Esophagus (tissue), 2 donors: ENCODE measurements around the gene CDK14. TPM values are rescaled to one million over a fixed set of nuclear protein-coding genes. Genes with fewer than 3 reads are reported as not detected.

Experiments
- H3K27ac ChIP-seq, 2 donors: one replicate each; pipeline ENCODE4 v1.5.1; 2013; ENCODE audit warnings: low read depth in 2 of 2, mild to moderate bottlenecking in 2 of 2, inconsistent platforms in 1 of 2, low read length in 1 of 2, moderate library complexity in 1 of 2
- H3K27me3 ChIP-seq, 2 donors: one replicate each; pipeline ENCODE4 v1.6.1; 2013; ENCODE audit warnings: low read length in 2 of 2, control low read depth in 1 of 2, mild to moderate bottlenecking in 1 of 2; ENCODE audit not compliant: insufficient read depth in 2 of 2, control insufficient read depth in 1 of 2
- H3K36me3 ChIP-seq, 2 donors: one replicate each; pipeline ENCODE4 v1.6.1; 2013; ENCODE audit warnings: low read length in 1 of 2; ENCODE audit not compliant: control insufficient read depth in 2 of 2, insufficient read depth in 2 of 2
- H3K4me1 ChIP-seq, 2 donors: one replicate each; pipeline ENCODE4 v1.6.1; 2013; ENCODE audit warnings: low read length in 1 of 2; ENCODE audit not compliant: control insufficient read depth in 2 of 2, insufficient read depth in 2 of 2
- H3K4me3 ChIP-seq, 2 donors: one replicate each; pipeline ENCODE4 v1.5.1; 2013; ENCODE audit warnings: low read length in 2 of 2, mild to moderate bottlenecking in 2 of 2, low read depth in 1 of 2, moderate library complexity in 1 of 2
- H3K9me3 ChIP-seq, 2 donors: one replicate each; pipeline ENCODE4 v1.6.1; 2013; ENCODE audit warnings: mild to moderate bottlenecking in 2 of 2, low read depth in 1 of 2, low read length in 1 of 2, moderate library complexity in 1 of 2; ENCODE audit not compliant: control insufficient read depth in 2 of 2, insufficient read depth in 1 of 2
- WGBS, 2 donors: extraction: QIAGEN DNeasy Blood & Tissue Kit; methylation state at CpG; one replicate each; pipeline ENCODE4 v1.1.7; 2013; 5-methylcytosine and 5-hydroxymethylcytosine counted together
- polyA plus RNA-seq, 2 donors: library from polyadenylated mRNA; stranded (reverse); fragments of 200-250 nt; gene quantifications; one replicate each; pipeline ENCODE4 v1.2.3, GENCODE V29; 2013
- donor health status: healthy with polysubstance abuse.
- donor health status: Bipolar disorder and iron deficiency.

CDK14 gene
- polyA plus RNA-seq, 2 donors = 0.51 to 0.59 TPM

DNA sequence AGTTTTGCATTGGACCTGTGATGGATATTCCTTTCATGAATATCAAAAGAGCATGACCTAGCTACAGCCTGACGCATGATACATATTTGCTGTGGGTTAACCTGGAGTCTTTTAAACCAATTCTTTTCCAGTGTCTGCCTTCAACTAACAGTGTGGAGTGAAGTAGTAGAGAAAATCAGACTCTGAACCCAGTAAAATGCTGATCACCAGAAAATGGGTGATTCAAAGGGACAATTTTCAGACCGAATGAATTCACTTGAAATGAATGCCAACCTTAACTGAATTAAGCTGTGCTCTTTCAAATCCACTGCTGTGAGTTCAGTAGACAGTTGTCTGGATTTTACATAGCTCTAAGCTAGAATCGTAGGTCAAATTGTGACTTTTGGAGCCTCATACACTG, 123.0 kb downstream of the CDK14 start:
- 73 to 89% methylated on average over 3 of the region's 3 CpGs for WGBS, 2 donors
- no peaks in the 10 kb centered on the region for H3K36me3 ChIP-seq
- H3K4me3 ChIP-seq = no peak overlapping the region
- no peak overlapping the region for H3K27ac ChIP-seq
- no peaks in the 10 kb centered on the region for H3K9me3 ChIP-seq
- no peaks in the 10 kb centered on the region for H3K27me3 ChIP-seq
- H3K4me1 ChIP-seq = peaks cover 0 to 2% of the 10 kb centered on the region in 2 donors

DNA sequence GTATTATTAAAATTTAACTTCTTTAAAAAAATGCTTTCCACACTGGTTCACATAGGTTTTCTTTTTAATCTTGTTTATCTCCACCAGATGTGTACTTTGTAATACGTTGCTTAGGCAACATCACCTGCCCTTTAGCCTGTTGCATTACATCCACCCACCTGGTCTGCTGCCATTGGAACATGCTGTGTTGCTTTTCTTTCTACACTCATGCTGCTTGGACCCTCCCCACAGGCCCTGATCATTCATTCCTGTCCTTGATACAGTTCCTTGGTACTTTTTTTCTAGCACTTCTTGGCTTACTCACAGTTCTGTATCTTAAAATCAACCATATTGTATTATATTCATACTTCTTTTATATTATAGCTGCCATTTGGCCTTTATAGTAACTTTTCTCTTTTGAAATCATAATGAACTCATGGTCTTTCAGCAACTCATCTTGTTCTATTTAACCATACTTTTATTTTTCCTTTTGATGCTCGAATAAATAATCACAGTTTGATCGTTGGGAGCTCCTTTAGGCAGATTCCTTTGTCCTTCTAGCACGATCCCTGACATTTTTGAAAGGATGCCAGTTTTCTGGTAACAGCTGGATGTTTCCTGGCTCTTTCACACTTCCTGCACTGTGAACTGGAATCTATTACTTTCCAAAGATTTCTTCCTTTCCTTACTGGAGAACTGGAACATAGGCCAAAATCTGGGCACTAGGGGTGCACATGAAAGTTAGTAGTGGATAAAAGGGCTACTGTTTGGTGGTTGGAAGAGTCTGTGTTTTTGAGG, 125.1 kb downstream of the CDK14 start:
- H3K36me3 ChIP-seq = no peaks in the 10 kb centered on the region
- H3K27me3 ChIP-seq = no peaks in the 10 kb centered on the region
- H3K4me1 ChIP-seq = peaks cover 0 to 2% of the 10 kb centered on the region in 2 donors
- WGBS, 2 donors = 21 to 33% methylated on average over 4 of the region's 4 CpGs
- no peaks in the 10 kb centered on the region for H3K9me3 ChIP-seq
- no peak overlapping the region for H3K4me3 ChIP-seq
- H3K27ac ChIP-seq = no peak overlapping the region

- no peak overlapping the region for H3K4me3 ChIP-seq
- H3K36me3 ChIP-seq = no peaks in the 10 kb centered on the region
- H3K9me3 ChIP-seq = no peaks in the 10 kb centered on the region
- WGBS, 2 donors = 88 to 89% methylated on average over 7 of the region's 7 CpGs
- H3K27ac ChIP-seq = no peak overlapping the region
- no peaks in the 10 kb centered on the region for H3K27me3 ChIP-seq
- H3K4me1 ChIP-seq = peaks cover 0 to 2% of the 10 kb centered on the region in 2 donors
These were observed 125.8 kb downstream of the CDK14 start for GRCh38 chr7:90721869-90722431.

DNA sequence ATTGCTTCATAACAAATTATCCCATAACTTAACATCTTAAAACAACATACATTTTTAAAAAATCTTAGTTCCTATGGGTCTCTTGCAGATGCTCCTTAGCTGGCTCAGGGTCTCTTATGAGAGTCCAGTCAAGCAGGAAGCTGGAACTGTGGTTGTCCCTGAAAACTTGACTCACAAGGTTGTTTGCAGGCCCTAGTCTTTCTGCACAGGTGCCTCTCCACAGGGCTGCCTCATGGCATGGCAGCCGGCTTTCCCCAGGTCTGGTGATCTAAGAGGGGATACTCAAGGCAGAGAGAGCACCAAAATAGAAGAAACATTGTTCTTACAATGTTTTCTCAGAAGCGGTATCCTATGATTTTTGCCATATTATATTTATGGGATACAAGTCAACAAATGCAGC, 127.1 kb downstream of the CDK14 start:
- H3K27ac ChIP-seq = no peak overlapping the region
- H3K4me1 ChIP-seq = peaks cover 0 to 2% of the 10 kb centered on the region in 2 donors
- H3K36me3 ChIP-seq = no peaks in the 10 kb centered on the region
- no peak overlapping the region for H3K4me3 ChIP-seq
- WGBS, 2 donors = 89 to 93% methylated on average over 2 of the region's 2 CpGs
- no peaks in the 10 kb centered on the region for H3K9me3 ChIP-seq
- no peaks in the 10 kb centered on the region for H3K27me3 ChIP-seq

DNA sequence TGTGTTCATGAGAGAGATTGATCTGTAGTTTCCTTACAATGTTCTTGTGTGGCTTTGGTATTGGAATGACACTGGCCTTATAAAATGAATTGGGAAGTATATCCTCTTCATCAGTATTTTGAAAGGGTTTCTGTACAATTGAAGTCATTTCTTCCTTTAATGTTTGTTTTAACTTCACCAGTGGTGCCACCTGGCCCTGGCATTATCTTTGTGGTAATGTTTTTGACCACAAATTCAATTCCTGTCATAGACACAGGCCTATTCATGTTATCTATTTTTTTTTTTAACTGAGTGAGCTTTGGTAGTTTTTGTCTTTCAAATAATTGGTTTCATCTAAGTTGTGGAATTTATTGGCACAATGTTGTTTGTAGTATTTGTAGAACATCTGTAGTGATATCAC, 127.7 kb downstream of the CDK14 start:
- peaks cover 0 to 2% of the 10 kb centered on the region in 2 donors for H3K4me1 ChIP-seq
- H3K27ac ChIP-seq = no peak overlapping the region
- H3K27me3 ChIP-seq = no peaks in the 10 kb centered on the region
- H3K9me3 ChIP-seq = no peaks in the 10 kb centered on the region
- H3K4me3 ChIP-seq = no peak overlapping the region
- H3K36me3 ChIP-seq = no peaks in the 10 kb centered on the region

- WGBS, 2 donors = 50 to 51% methylated on average over 2 of the region's 2 CpGs
- no peak overlapping the region for H3K27ac ChIP-seq
- H3K36me3 ChIP-seq = no peaks in the 10 kb centered on the region
These were observed 130.0 kb downstream of the CDK14 start for GRCh38 chr7:90726120-90726519.

DNA sequence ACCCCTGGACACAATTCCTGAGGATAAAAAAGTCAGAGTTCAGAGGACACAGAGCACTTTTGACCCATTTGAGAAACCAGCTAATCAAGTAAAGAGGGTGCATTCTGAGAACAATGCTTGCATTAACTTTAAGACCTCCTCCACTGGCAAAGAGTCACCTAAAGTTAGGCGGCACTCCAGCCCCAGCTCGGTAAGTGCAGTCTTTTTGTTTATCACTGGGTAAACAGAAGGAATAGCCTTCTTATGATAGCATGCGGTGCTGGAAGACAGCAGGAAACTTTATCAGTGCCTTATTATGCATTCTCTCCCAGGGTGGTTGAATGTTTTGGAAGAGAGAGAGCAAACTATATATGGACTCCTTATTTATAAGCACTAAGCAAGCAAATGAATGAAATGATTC, 130.5 kb downstream of the CDK14 start:
- H3K27me3 ChIP-seq = no peaks in the 10 kb centered on the region
- H3K36me3 ChIP-seq = no peaks in the 10 kb centered on the region
- H3K9me3 ChIP-seq = no peaks in the 10 kb centered on the region
- H3K4me1 ChIP-seq = peaks cover 0 to 2% of the 10 kb centered on the region in 2 donors
- H3K27ac ChIP-seq = peak overlapping the region in 1 of 2 donors; percentile 41
- no peak overlapping the region for H3K4me3 ChIP-seq
- WGBS, 2 donors = 19 to 20% methylated on average over 3 of the region's 3 CpGs

More at GRCh38 chr7:90726120-90726519, 130.0 kb downstream of the CDK14 start:
- Histone ChIP-seq H3K4me3 (no peak overlapping the region), H3K4me1 (peaks cover 0 to 2% of the 10 kb centered on the region in 2 donors), H3K9me3 (no peaks in the 10 kb centered on the region), H3K27me3 (no peaks in the 10 kb centered on the region)

GRCh38 chr7:90727412-90727811, 131.3 kb downstream of the CDK14 start:
- Histone ChIP-seq H3K27ac (no peak overlapping the region), H3K36me3 (no peaks in the 10 kb centered on the region), H3K9me3 (no peaks in the 10 kb centered on the region), H3K27me3 (no peaks in the 10 kb centered on the region), H3K4me3 (no peak overlapping the region), H3K4me1 (peaks cover 0 to 2% of the 10 kb centered on the region in 2 donors)

GRCh38 chr7:90728568-90728967, 132.4 kb downstream of the CDK14 start:
- H3K4me3 ChIP-seq = no peak overlapping the region
- 93 to 94% methylated on average over 2 of the region's 2 CpGs for WGBS, 2 donors
- H3K4me1 ChIP-seq = no peaks in the 10 kb centered on the region
- no peaks in the 10 kb centered on the region for H3K36me3 ChIP-seq
- no peaks in the 10 kb centered on the region for H3K9me3 ChIP-seq
- H3K27me3 ChIP-seq = no peaks in the 10 kb centered on the region
- no peak overlapping the region for H3K27ac ChIP-seq
